ENCODE measurements around the gene TRMO. TPM values are rescaled to one million over a fixed set of nuclear protein-coding genes. Genes with fewer than 3 reads are reported as not detected.

TRMO gene
- total and polyA plus RNA-seq, 9 of the 15 experiments (the other 6 are each of a cell fraction or from before 2014, with no cell fraction given): 5.6 to 22.4 (median 16.2) TPM

DNA sequence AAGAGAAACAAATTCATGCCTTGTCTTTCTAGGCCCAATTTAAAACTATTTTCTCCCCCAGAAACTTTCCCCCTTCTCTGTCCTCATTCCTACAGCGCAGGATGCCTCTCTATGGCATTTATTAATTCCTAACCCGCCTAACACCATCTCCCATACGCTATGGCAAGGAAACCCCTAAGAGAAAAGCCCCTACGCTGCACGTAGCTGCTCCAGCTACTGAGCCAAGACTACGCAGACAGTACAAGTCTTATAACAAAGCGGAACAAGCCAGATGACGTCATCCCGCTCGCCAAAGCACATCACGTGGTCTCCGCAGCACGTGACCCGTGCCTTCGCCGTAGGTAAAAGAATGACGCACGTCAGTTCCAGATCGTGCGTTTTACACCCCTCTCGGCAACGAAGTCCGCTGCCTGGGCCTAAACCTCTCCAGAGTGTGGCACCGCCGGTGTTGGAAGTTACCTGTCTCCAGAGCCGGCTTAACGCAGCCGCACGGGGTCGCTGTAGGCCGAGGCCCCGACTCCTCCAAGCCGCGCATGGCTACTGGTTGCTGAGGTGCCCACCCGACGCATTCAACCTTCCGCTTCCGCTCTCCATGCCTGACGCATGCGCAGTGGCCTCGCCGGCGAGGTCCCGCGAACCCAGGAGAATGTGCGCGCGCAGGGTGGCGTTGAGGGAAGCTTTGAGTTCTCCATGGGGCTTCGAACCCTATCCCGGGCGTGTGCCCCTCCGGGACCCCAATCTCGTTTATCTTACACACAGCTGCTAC, at the start of gene TRMO (continued):
- TF ChIP-seq, protein P1, sequence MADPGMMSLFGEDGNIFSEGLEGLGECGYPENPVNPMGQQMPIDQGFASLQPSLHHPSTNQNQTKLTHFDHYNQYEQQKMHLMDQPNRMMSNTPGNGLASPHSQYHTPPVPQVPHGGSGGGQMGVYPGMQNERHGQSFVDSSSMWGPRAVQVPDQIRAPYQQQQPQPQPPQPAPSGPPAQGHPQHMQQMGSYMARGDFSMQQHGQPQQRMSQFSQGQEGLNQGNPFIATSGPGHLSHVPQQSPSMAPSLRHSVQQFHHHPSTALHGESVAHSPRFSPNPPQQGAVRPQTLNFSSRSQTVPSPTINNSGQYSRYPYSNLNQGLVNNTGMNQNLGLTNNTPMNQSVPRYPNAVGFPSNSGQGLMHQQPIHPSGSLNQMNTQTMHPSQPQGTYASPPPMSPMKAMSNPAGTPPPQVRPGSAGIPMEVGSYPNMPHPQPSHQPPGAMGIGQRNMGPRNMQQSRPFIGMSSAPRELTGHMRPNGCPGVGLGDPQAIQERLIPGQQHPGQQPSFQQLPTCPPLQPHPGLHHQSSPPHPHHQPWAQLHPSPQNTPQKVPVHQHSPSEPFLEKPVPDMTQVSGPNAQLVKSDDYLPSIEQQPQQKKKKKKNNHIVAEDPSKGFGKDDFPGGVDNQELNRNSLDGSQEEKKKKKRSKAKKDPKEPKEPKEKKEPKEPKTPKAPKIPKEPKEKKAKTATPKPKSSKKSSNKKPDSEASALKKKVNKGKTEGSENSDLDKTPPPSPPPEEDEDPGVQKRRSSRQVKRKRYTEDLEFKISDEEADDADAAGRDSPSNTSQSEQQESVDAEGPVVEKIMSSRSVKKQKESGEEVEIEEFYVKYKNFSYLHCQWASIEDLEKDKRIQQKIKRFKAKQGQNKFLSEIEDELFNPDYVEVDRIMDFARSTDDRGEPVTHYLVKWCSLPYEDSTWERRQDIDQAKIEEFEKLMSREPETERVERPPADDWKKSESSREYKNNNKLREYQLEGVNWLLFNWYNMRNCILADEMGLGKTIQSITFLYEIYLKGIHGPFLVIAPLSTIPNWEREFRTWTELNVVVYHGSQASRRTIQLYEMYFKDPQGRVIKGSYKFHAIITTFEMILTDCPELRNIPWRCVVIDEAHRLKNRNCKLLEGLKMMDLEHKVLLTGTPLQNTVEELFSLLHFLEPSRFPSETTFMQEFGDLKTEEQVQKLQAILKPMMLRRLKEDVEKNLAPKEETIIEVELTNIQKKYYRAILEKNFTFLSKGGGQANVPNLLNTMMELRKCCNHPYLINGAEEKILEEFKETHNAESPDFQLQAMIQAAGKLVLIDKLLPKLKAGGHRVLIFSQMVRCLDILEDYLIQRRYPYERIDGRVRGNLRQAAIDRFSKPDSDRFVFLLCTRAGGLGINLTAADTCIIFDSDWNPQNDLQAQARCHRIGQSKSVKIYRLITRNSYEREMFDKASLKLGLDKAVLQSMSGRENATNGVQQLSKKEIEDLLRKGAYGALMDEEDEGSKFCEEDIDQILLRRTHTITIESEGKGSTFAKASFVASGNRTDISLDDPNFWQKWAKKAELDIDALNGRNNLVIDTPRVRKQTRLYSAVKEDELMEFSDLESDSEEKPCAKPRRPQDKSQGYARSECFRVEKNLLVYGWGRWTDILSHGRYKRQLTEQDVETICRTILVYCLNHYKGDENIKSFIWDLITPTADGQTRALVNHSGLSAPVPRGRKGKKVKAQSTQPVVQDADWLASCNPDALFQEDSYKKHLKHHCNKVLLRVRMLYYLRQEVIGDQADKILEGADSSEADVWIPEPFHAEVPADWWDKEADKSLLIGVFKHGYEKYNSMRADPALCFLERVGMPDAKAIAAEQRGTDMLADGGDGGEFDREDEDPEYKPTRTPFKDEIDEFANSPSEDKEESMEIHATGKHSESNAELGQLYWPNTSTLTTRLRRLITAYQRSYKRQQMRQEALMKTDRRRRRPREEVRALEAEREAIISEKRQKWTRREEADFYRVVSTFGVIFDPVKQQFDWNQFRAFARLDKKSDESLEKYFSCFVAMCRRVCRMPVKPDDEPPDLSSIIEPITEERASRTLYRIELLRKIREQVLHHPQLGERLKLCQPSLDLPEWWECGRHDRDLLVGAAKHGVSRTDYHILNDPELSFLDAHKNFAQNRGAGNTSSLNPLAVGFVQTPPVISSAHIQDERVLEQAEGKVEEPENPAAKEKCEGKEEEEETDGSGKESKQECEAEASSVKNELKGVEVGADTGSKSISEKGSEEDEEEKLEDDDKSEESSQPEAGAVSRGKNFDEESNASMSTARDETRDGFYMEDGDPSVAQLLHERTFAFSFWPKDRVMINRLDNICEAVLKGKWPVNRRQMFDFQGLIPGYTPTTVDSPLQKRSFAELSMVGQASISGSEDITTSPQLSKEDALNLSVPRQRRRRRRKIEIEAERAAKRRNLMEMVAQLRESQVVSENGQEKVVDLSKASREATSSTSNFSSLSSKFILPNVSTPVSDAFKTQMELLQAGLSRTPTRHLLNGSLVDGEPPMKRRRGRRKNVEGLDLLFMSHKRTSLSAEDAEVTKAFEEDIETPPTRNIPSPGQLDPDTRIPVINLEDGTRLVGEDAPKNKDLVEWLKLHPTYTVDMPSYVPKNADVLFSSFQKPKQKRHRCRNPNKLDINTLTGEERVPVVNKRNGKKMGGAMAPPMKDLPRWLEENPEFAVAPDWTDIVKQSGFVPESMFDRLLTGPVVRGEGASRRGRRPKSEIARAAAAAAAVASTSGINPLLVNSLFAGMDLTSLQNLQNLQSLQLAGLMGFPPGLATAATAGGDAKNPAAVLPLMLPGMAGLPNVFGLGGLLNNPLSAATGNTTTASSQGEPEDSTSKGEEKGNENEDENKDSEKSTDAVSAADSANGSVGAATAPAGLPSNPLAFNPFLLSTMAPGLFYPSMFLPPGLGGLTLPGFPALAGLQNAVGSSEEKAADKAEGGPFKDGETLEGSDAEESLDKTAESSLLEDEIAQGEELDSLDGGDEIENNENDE (IDR thresholded peaks at IDR 0.05; ENCODE audit: low read depth, low read length): no peak
- TF ChIP-seq TFAM (CRISPR knock-in tag; conservative IDR thresholded peaks at IDR 0.05) (no peak), NCOR1 (IDR thresholded peaks at IDR 0.05) (peak; percentile 68), RHOXF2B (CRISPR knock-in tag; conservative IDR thresholded peaks at IDR 0.05) (peak; percentile 91), ZNF253 (CRISPR knock-in tag; conservative IDR thresholded peaks at IDR 0.05) (0 out of 2 replicates have a peak, but pooled peaks have one; percentile 35), ZNF696 (CRISPR knock-in tag; conservative IDR thresholded peaks at IDR 0.05) (peak; percentile 55; the same call in 1 of the 2 replicates), SUPT5H (IDR thresholded peaks at IDR 0.05) (peak; percentile 97), KLF13 (tag; IDR thresholded peaks at IDR 0.05; ENCODE audit: borderline replicate concordance, low read depth) (peak; percentile 72; the same call in 1 of the 2 replicates), MAFF (IDR thresholded peaks at IDR 0.05; ENCODE audit: low read length) (no peak), GTF2A2 (tag; IDR thresholded peaks at IDR 0.05) (no peak)
- TF ChIP-seq, protein P2, sequence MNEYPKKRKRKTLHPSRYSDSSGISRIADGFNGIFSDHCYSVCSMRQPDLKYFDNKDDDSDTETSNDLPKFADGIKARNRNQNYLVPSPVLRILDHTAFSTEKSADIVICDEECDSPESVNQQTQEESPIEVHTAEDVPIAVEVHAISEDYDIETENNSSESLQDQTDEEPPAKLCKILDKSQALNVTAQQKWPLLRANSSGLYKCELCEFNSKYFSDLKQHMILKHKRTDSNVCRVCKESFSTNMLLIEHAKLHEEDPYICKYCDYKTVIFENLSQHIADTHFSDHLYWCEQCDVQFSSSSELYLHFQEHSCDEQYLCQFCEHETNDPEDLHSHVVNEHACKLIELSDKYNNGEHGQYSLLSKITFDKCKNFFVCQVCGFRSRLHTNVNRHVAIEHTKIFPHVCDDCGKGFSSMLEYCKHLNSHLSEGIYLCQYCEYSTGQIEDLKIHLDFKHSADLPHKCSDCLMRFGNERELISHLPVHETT (CRISPR knock-in tag; conservative IDR thresholded peaks at IDR 0.05 in 1 of 2, IDR thresholded peaks at IDR 0.05 in 1 of 2): peak in 1 of 2 experiments; percentile 90; a peak in 2 of 4 replicates
- TF ChIP-seq, protein P3, sequence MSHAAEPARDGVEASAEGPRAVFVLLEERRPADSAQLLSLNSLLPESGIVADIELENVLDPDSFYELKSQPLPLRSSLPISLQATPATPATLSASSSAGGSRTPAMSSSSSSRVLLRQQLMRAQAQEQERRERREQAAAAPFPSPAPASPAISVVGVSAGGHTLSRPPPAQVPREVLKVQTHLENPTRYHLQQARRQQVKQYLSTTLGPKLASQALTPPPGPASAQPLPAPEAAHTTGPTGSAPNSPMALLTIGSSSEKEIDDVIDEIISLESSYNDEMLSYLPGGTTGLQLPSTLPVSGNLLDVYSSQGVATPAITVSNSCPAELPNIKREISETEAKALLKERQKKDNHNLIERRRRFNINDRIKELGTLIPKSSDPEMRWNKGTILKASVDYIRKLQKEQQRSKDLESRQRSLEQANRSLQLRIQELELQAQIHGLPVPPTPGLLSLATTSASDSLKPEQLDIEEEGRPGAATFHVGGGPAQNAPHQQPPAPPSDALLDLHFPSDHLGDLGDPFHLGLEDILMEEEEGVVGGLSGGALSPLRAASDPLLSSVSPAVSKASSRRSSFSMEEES (CRISPR knock-in tag; IDR thresholded peaks at IDR 0.05): peak; percentile 99
